GM10847 (cell line): Measurements from ENCODE around the gene CTXND2.

Source experiments
- POLR2A ChIP-seq: IDR thresholded peaks from 2 replicates; pipeline ENCODE4 v1.6.1; 2011; ENCODE audit not compliant: insufficient read length; ENCODE audit errors: extremely low read depth

CTXND2 gene

GRCh38 chr1:150887018-150887417 lies at the start of gene CTXND2:
Gene CTXND2 (plus strand): TSS chr1:150887136. CDS start chr1:150912315, 25,179 bp downstream.
- no peak for TF ChIP-seq POLR2A

DNA sequence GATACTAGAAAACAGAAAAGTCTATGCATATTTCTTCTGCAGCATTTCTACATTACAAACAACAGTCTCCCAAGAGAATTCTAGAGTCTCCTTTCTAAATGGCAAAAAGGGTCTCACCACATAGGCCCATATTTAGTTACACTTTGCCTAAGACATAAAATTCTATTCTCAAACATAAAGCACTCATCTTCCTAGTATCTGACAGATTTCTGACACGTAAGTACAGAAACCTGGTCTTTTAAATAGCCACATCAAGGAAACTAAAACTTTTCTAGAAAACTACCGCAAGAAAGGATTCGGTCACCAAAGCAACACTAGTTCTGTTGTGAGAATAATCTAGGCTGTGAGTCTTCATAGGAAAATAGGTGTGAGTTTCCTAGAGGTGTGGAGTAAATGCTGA lies 45.3 kb upstream of the CTXND2 start:
- no peak for TF ChIP-seq POLR2A

- no peak for TF ChIP-seq POLR2A
These were observed 44.6 kb upstream of the CTXND2 start for GRCh38 chr1:150842343-150842742.

- TF ChIP-seq POLR2A: no peak
These were observed 44.0 kb upstream of the CTXND2 start for GRCh38 chr1:150842964-150843363.

DNA sequence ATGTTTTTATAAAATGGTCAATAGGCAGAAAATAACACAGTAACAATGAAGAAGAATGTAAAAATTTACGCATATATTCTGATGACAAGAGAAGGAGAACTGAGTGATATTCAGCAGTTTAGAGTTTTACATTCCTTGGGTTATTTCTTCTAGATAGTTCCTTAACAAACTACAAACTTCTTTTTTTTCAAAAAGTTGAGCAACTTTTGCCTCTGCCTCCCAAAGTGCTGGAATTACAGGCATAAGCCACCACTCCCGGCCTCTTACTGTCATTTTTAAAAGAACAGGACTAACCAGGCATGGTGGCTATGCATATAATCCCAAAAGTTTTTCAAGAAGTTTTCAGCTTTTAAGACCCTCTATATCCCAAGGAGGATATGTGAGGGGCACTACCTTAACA lies 43.5 kb upstream of the CTXND2 start:
- no peak for TF ChIP-seq POLR2A

- TF ChIP-seq POLR2A: no peak
These were observed 40.3 kb upstream of the CTXND2 start for GRCh38 chr1:150846473-150847146.

- TF ChIP-seq POLR2A: no peak
These were observed 23.2 kb upstream of the CTXND2 start for GRCh38 chr1:150863724-150864123.

GRCh38 chr1:150869683-150870082 lies 17.3 kb upstream of the CTXND2 start:
- TF ChIP-seq POLR2A: no peak

DNA sequence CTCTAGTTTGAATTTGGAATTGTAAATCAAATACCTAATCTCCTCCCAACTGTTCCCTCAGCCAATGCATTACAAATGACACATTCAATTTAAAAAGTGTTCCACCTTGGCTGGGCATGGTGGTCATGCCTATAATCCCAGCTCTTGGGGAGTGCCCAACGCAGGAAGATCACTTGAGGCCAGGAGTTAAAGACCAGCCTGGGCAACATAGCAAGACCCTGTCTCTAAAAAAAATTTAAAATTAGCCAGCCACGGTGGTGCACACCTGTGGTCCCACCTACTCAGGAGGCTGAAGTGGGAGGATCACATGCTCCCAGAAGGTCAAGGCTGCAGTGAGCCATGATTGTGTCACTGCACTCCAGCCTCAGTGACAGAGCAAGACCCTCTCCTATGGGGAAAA lies 14.4 kb upstream of the CTXND2 start:
- no peak for TF ChIP-seq POLR2A

- TF ChIP-seq POLR2A: no peak
These were observed 13.4 kb upstream of the CTXND2 start for GRCh38 chr1:150873521-150873920.

GRCh38 chr1:150874455-150875196 lies 12.3 kb upstream of the CTXND2 start:
- TF ChIP-seq POLR2A: no peak

DNA sequence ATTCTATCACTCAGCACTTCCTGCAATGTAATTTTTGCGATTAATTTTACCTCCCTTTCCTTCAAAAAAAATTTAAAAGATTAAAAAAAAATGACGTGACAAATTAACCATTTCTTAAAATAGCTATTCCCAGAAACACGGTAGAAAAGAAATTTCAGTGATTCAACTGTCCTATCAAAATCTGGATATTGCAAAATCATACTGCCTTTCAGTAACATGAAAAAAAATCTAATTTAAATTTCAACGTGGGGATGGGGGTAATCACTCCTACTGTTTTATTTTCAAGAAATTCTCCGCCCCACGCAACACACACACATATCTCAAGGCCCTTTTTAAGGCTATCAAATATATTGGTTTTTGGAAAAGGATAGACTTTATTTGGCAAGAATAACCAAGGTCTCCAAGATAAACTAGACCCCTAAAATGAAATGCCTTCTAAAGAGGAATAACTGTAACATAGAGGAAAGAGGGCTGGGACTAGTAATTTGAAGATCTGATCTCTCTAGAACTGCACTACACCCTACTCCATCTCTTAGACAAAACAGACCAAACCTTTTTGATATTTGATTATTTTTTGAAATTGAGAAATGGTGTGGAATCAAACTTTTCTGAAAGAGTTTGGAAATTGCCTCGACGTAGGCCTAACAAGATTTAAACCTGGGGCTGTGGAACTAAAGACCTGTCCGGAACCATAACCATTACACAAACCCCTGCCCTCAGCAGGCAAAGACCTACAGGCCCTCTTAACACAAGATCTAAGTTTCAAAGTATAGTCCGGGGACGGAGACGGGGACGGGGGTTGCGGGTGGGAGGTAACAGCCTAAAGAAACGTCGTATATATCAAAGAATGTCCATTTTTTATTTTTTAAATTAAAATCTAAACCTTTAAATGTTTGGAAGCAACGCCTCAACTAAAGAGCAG lies 11.5 kb upstream of the CTXND2 start:
- no peak for TF ChIP-seq POLR2A

DNA sequence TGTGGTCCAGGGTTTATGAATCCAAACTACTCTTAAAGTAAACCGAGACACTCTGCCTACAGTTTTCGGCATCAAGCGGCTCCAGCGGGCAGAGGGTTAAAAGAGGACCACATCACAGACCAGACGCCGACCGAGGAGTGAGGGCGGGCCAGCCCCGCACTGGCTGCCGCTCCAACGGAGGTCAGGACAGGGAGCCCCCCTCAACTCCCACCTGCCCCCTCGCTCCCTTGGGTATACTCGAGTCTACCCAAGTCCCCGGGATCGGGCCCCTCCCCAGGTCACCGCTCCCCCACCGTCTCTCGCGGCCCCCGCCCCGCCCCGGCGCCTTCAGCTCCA lies 10.8 kb upstream of the CTXND2 start:
- no peak for TF ChIP-seq POLR2A

- no peak for TF ChIP-seq POLR2A
These were observed 5.4 kb upstream of the CTXND2 start for GRCh38 chr1:150881331-150882070.

DNA sequence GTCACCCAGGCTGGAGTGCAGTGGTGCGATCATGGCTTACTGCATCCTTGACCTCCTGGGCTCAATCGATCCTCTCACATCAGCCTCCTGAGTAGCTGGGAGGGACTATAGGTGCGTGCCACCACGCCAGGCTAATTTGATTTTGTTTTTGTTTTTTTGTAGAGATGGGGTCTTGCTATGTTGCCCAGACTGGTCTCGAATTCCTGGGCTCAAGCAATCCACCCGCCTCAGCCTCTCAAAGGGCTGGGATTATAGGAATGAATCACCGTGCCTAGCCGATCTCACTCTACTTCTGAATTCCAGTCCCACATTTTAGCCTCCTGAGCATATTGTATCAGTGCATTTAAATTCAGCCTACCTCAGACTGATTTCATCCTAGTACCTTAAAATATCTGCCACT lies 1.8 kb downstream of the CTXND2 start:
- no peak for TF ChIP-seq POLR2A

DNA sequence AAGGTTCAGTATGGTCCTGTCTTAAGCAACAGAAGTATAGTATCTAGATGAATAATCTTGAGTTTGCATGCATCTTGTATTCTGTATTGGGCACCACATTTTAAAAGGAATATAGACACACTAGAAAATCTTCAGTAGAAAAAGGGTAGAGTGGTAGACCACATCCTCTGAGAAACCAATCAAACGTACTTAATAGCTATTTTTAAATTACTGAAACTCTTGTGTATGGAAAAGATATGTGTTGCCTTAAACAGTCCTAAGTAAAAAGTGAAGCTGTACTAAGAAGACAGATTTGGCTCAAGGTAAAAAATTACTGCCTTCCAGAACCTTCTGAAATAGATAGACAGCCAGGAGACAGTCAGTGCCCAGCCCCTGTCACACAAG lies 3.1 kb downstream of the CTXND2 start:
- TF ChIP-seq POLR2A: no peak
